HepG2 (cell line): ENCODE measurements around the gene FOXR1. TPM values are rescaled to one million over a fixed set of nuclear protein-coding genes. Genes with fewer than 3 reads are reported as not detected.

ENCODE experiments used
- FIP1L1 ChIP-seq: fragments of 200-400 bp; formaldehyde crosslinking; IDR thresholded peaks from 2 replicates; pipeline ENCODE4 v1.6.1; 2018; ENCODE audit warnings: low read depth, mild to moderate bottlenecking, low read length, moderate library complexity, borderline replicate concordance; ENCODE audit not compliant: insufficient read depth
- FOXO1 ChIP-seq: sonication (generic); formaldehyde crosslinking; IDR thresholded peaks from 2 replicates; pipeline ENCODE4 v1.4.0; 2020; ENCODE audit warnings: missing genetic modification reagents
- GFI1 ChIP-seq: sonication (generic); formaldehyde crosslinking; IDR thresholded peaks from 2 replicates; pipeline ENCODE4 v1.5.0; 2020; ENCODE audit warnings: missing genetic modification reagents, mild to moderate bottlenecking, borderline replicate concordance
- HDAC2 ChIP-seq: sonication (generic); formaldehyde crosslinking; IDR thresholded peaks from 2 replicates; pipeline ENCODE4 v1.4.0; 2020; ENCODE audit warnings: missing genetic modification reagents
- HIVEP1 ChIP-seq: sonication (generic); formaldehyde crosslinking; IDR thresholded peaks from 2 replicates; pipeline ENCODE4 v1.4.0; 2020; ENCODE audit warnings: mild to moderate bottlenecking, missing genetic modification reagents
- HOXA3 ChIP-seq: sonication (generic); formaldehyde crosslinking; IDR thresholded peaks from 2 replicates; pipeline ENCODE4 v1.5.0; 2020; ENCODE audit warnings: missing genetic modification reagents
- MAFG ChIP-seq: sonication (generic); formaldehyde crosslinking; IDR thresholded peaks from 2 replicates; pipeline ENCODE4 v1.5.1; 2020; ENCODE audit warnings: mild to moderate bottlenecking, missing genetic modification reagents
- MYNN ChIP-seq: sonication (generic); formaldehyde crosslinking; IDR thresholded peaks from 2 replicates; pipeline ENCODE4 v1.4.0; 2020; ENCODE audit warnings: mild to moderate bottlenecking, low read depth, missing genetic modification reagents
- NFKBIZ ChIP-seq: IDR thresholded peaks from 2 replicates; pipeline ENCODE4 v1.6.1; 2018; ENCODE audit warnings: missing genetic modification reagents, missing compliant biosample characterization
- NFYB ChIP-seq: sonication (generic); formaldehyde crosslinking; IDR thresholded peaks from 2 replicates; pipeline ENCODE4 v1.4.0; 2020; ENCODE audit warnings: missing genetic modification reagents
- NONO ChIP-seq, 2 experiments: fragments of 450-650 bp in 1 of 2; sonication (generic) in 1 of 2; formaldehyde crosslinking in 1 of 2; IDR thresholded peaks in 1 of 2; conservative IDR thresholded peaks in 1 of 2; 2 replicates each; pipeline versions ENCODE4 v1.6.1 to v1.8.0; 2017 to 2022; ENCODE audit warnings: mild to moderate bottlenecking in 1 of 2, missing genetic modification reagents in 1 of 2, moderate library complexity in 1 of 2
- NR2F2 ChIP-seq: IDR thresholded peaks from 2 replicates; pipeline ENCODE4 v1.6.1; 2012; ENCODE audit warnings: low read depth, inconsistent platforms, borderline replicate concordance
- SCMH1 ChIP-seq: sonication (generic); formaldehyde crosslinking; IDR thresholded peaks from 2 replicates; pipeline ENCODE4 v1.9.0; 2021; ENCODE audit warnings: missing genetic modification reagents, mild to moderate bottlenecking, borderline replicate concordance
- SNAPC2 ChIP-seq: sonication (generic); formaldehyde crosslinking; IDR thresholded peaks from 2 replicates; pipeline ENCODE4 v1.8.1; 2022; ENCODE audit warnings: mild to moderate bottlenecking, missing genetic modification reagents
- SRF ChIP-seq: IDR thresholded peaks from 2 replicates; pipeline ENCODE4 v1.6.1; 2011; ENCODE audit warnings: mild to moderate bottlenecking, low read depth, low read length, moderate library complexity
- TRIM24 ChIP-seq: sonication (generic); formaldehyde crosslinking; IDR thresholded peaks from 2 replicates; pipeline ENCODE4 v1.8.0; 2022; ENCODE audit warnings: mild to moderate bottlenecking, missing genetic modification reagents
- ZNF180 ChIP-seq: sonication (generic); formaldehyde crosslinking; IDR thresholded peaks from 2 replicates; pipeline ENCODE4 v1.4.0; 2020; ENCODE audit warnings: low read depth, missing genetic modification reagents, borderline replicate concordance
- ZNF263 ChIP-seq: sonication (generic); formaldehyde crosslinking; IDR thresholded peaks from 2 replicates; pipeline ENCODE4 v1.4.0; 2020; ENCODE audit warnings: missing genetic modification reagents
- ZNF329 ChIP-seq: sonication (generic); formaldehyde crosslinking; IDR thresholded peaks from 2 replicates; pipeline ENCODE4 v1.9.0; 2021; ENCODE audit warnings: low read depth, mild to moderate bottlenecking, missing genetic modification reagents
- ZNF337 ChIP-seq: sonication (generic); formaldehyde crosslinking; IDR thresholded peaks from 2 replicates; pipeline ENCODE4 v1.5.1; 2020; ENCODE audit warnings: missing genetic modification reagents, low read depth, mild to moderate bottlenecking, borderline replicate concordance
- ZNF652 ChIP-seq: IDR thresholded peaks from 2 replicates; pipeline ENCODE4 v1.6.1; 2016; ENCODE audit warnings: low read depth, borderline replicate concordance
- polyA plus RNA-seq, 8 experiments: library from polyadenylated mRNA; depleted of rRNA in 3 of 8; stranded (reverse) in 7 of 8; unstranded in 1 of 8; fragments of >200 nt; fragmentation: Illumina TruSeq in 4 of 8; extraction: Trizol in 4 of 8; gene quantifications; 2 replicates each; pipeline versions ENCODE4 v1.2.1 to v1.2.3, GENCODE V29; 2011 to 2016; ENCODE audit warnings: low read depth in 4 of 8, missing spikeins in 1 of 8, mixed read lengths in 1 of 8; ENCODE audit not compliant: insufficient read depth in 1 of 8
- total RNA-seq, 5 experiments: library from RNA; depleted of rRNA; stranded (reverse); fragments of >200 nt; fragmentation: Illumina TruSeq; extraction: Trizol; gene quantifications; 2 replicates each; pipeline ENCODE4 v1.2.3, GENCODE V29; 2016; ENCODE audit warnings: low read depth in 1 of 5
- TF ChIP-seq, protein P1 (sequence below): sonication (generic); formaldehyde crosslinking; IDR thresholded peaks from 2 replicates; pipeline ENCODE4 v1.8.0; 2022; ENCODE audit warnings: missing genetic modification reagents, low read depth, mild to moderate bottlenecking, borderline replicate concordance
- TF ChIP-seq, protein P2 (sequence below): sonication (generic); formaldehyde crosslinking; IDR thresholded peaks from 2 replicates; pipeline ENCODE4 v1.4.0; 2020; ENCODE audit warnings: mild to moderate bottlenecking, missing genetic modification reagents
- TF ChIP-seq, protein P3 (sequence below): sonication (generic); formaldehyde crosslinking; IDR thresholded peaks from 2 replicates; pipeline ENCODE4 v1.5.1; 2020; ENCODE audit warnings: mild to moderate bottlenecking, missing genetic modification reagents, moderate library complexity

FOXR1 gene
- total and polyA plus RNA-seq, 2 of the 13 experiments (the other 11 are each of a cell fraction or from before 2014, with no cell fraction given) = not detected

DNA sequence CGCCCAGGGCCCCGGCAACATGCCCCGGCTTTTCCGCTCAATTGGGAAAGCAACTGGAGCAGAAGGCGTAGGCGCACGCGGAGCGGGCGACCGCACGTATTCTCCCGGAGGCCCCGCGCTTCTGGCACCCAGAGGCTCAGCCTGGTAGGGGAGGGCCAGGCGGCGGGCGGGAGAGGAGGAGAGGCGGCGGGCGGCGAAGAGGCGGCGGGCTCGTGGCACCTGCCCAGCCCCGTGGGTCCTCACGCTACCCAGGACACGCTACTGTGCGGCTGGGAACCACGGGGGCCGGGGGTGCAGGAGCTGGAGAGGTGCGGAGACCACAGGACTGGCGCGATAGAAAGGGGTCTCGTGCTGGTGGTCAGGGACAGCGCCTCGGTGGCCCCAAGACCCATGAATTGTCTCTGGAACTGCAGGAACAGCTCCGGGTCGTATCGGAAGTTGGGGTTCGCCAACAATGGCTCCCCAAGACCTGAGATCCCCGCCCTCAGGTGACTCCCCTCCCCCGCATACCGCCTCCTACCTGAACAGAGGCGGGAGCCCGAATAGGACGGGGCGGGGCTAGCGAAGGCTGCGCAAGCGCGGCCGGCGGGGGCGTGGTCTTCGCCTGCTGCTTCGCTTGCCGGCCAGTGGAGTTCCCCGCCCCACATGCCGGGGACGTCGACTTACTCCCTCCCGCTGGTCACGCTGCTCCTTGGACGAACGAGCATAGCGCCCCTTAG lies 58.9 kb downstream of the FOXR1 start, which contains the start of gene SLC37A4 (continued):
- TF ChIP-seq NONO (IDR thresholded peaks at IDR 0.05) = no peak
- peak; percentile 78 for TF ChIP-seq NONO (CRISPR knock-in tag; conservative IDR thresholded peaks at IDR 0.05)
- peak; percentile 59; the same call in 1 of the 2 replicates for TF ChIP-seq NFKBIZ
- TF ChIP-seq MYNN (CRISPR knock-in tag) = peak; percentile 73; the same call in 1 of the 2 replicates
- TF ChIP-seq HDAC2 (CRISPR knock-in tag) = peak; percentile 79
- TF ChIP-seq SCMH1 (CRISPR knock-in tag) = no peak
- no peak; the same call in 1 of the 2 replicates for TF ChIP-seq GFI1 (CRISPR knock-in tag)
- peak; percentile 84; the same call in 1 of the 2 replicates for TF ChIP-seq HOXA3 (CRISPR knock-in tag)
- peak; percentile 51 for TF ChIP-seq HIVEP1 (CRISPR knock-in tag)
- TF ChIP-seq, protein P1, sequence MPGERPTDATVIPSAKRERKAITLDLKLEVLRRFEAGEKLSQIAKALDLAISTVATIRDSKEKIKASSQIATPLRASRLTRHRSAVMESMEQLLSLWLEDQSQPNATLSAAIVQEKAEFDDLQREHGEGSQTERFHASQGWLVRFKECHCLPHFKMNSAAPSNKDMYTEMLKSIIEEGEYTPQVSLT (CRISPR knock-in tag) = no peak
- peak; percentile 26; the same call in 1 of the 2 replicates for TF ChIP-seq ZNF263 (CRISPR knock-in tag)
- TF ChIP-seq, protein P2, sequence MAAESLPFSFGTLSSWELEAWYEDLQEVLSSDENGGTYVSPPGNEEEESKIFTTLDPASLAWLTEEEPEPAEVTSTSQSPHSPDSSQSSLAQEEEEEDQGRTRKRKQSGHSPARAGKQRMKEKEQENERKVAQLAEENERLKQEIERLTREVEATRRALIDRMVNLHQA (CRISPR knock-in tag) = no peak
- TF ChIP-seq MAFG (CRISPR knock-in tag) = 0 out of 2 replicates have a peak, but pooled peaks have one; percentile 31
- no peak for TF ChIP-seq TRIM24 (CRISPR knock-in tag)
- peak; percentile 54; the same call in 1 of the 2 replicates for TF ChIP-seq NFYB
- TF ChIP-seq, protein P3, sequence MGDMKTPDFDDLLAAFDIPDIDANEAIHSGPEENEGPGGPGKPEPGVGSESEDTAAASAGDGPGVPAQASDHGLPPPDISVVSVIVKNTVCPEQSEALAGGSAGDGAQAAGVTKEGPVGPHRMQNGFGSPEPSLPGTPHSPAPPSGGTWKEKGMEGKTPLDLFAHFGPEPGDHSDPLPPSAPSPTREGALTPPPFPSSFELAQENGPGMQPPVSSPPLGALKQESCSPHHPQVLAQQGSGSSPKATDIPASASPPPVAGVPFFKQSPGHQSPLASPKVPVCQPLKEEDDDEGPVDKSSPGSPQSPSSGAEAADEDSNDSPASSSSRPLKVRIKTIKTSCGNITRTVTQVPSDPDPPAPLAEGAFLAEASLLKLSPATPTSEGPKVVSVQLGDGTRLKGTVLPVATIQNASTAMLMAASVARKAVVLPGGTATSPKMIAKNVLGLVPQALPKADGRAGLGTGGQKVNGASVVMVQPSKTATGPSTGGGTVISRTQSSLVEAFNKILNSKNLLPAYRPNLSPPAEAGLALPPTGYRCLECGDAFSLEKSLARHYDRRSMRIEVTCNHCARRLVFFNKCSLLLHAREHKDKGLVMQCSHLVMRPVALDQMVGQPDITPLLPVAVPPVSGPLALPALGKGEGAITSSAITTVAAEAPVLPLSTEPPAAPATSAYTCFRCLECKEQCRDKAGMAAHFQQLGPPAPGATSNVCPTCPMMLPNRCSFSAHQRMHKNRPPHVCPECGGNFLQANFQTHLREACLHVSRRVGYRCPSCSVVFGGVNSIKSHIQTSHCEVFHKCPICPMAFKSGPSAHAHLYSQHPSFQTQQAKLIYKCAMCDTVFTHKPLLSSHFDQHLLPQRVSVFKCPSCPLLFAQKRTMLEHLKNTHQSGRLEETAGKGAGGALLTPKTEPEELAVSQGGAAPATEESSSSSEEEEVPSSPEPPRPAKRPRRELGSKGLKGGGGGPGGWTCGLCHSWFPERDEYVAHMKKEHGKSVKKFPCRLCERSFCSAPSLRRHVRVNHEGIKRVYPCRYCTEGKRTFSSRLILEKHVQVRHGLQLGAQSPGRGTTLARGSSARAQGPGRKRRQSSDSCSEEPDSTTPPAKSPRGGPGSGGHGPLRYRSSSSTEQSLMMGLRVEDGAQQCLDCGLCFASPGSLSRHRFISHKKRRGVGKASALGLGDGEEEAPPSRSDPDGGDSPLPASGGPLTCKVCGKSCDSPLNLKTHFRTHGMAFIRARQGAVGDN = peak; percentile 93
- no peak for TF ChIP-seq NR2F2
- no peak; the same call in 1 of the 2 replicates for TF ChIP-seq FOXO1
- 0 out of 2 replicates have a peak, but pooled peaks have one; percentile 38 for TF ChIP-seq SRF
- TF ChIP-seq SNAPC2 (CRISPR knock-in tag) = peak; percentile 80; the same call in 1 of the 2 replicates
- TF ChIP-seq ZNF180 = no peak
- TF ChIP-seq ZNF337 = no peak
- no peak for TF ChIP-seq FIP1L1
- peak; percentile 19; the same call in 1 of the 2 replicates for TF ChIP-seq ZNF652 (CRISPR knock-in tag)
- 0 out of 2 replicates have a peak, but pooled peaks have one; percentile 24 for TF ChIP-seq ZNF329 (CRISPR knock-in tag)
